ENCODE measurements around the gene ANXA8.
"Not testable (repeated sequence)": the region's sequence is repeated elsewhere in the genome, so short reads cannot be mapped to it uniquely, and the experiment has no call there.

The ANXA8 gene

GRCh38 chr10:47462577-47463358 is 21.1 kb downstream of the ANXA8 start:
- DNase-seq (ENCODE audit: low read depth): not testable (repeated sequence)

DNA sequence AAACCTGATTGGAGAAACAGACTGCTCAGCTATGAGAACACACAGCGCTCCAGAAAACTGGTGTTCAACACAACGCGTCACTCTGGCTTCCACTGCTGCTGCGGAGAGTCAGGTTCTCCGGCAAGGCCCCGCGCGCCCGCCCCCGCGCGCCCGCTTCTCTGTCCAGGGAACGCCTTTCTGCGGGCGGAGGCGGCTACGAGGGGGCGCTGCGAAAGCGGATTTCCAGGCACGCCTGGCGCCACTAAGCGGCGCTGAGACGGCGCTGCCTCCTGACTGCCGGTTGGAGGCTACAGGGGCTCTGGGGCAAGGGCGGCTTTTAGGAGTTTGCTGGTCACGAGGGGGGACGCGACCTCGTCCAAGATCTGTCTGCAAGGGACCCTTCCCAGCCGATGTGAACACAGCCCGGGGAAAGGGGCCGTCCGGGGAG is 22.6 kb downstream of the ANXA8 start:
- DNase-seq (ENCODE audit: low read depth): peak; percentile 55

DNA sequence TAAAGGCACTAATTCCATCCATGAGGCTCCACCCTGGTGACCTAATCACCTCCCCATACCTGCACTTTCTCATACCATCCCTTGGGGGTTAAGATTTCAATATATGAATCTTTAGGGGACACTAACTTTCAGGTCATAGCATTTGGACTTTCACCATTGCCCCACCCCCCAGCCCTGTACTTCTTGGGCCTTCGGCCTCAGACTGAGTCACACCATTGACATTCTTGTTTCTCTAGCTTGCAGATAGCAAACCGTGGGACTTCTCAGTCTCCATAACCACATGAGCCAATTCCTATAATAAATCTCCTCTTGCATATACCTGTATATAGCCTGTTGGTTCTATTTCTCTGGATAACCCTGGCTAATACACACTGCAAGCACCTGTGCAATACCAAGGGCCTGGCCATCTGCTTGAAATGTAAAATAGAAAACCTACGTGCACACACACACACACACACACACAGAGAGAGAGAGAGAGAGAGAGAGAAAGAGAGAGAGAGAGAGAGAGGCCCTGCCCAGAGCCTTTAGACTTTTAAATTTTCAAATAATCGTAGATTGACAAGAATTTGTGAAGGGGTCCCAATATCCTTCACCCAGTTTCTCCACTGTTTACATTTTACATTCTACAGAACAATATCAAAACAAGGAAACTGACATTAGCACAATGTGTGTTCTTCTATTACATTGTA is 25.3 kb downstream of the ANXA8 start:
- DNase-seq (ENCODE audit: low read depth): peak; percentile 75

GRCh38 chr10:47457826-47458225 is 26.1 kb downstream of the ANXA8 start:
- no peak for DNase-seq (ENCODE audit: low read depth)

DNA sequence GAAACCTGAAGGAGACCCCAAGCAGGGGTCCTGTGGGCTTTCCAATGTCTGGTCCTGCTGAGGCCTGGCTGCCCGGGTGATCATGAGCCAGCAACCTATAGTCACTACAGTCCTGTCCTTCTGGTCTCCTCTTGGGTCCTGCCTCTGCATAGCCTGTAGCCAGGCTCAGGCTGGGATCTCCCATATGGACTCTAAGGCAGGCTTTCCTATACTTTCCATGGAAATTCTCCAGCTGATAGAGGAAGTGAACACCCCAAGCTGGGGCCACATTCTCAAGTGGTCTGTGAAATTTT is 26.4 kb downstream of the ANXA8 start:
- no peak for DNase-seq (ENCODE audit: low read depth)

DNA sequence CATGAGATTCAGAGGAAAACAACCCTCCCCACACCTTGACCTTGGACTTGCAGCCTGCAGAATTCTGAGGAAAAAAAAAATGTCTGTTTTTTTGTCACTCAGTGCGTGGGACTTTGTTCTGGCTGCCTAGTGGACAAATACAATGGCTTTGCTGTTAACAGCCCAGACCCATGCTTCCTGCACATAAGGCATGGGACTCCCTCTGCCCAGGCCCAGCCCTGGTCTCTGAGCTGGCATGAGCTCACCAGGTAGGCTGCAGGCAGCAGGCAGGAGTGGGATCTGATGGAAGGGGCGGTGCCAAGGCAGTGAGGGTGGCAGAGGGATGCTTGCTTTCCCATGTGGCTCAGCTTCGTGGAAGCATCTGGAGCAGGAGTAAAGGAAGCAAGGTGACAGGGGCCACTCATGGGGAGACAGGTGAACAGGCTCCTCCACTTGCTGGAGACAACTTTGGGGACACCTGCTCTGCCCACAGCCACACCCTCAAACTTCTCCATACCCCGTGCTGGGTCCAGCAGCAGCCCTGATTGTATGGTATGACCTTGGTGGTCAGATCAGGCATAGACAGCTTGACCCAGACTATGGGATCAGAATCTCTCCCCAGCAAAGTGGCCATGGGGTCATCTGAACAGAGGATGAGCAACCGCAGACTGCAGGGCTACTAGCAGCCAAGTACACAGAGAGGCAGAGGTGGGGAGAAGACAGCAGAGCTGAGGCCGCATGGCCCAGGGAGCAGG is 27.0 kb downstream of the ANXA8 start:
- no peak for DNase-seq (ENCODE audit: low read depth)

- no peak for DNase-seq (ENCODE audit: low read depth)
Observed at GRCh38 chr10:47456079-47456785, 27.7 kb downstream of the ANXA8 start.

DNA sequence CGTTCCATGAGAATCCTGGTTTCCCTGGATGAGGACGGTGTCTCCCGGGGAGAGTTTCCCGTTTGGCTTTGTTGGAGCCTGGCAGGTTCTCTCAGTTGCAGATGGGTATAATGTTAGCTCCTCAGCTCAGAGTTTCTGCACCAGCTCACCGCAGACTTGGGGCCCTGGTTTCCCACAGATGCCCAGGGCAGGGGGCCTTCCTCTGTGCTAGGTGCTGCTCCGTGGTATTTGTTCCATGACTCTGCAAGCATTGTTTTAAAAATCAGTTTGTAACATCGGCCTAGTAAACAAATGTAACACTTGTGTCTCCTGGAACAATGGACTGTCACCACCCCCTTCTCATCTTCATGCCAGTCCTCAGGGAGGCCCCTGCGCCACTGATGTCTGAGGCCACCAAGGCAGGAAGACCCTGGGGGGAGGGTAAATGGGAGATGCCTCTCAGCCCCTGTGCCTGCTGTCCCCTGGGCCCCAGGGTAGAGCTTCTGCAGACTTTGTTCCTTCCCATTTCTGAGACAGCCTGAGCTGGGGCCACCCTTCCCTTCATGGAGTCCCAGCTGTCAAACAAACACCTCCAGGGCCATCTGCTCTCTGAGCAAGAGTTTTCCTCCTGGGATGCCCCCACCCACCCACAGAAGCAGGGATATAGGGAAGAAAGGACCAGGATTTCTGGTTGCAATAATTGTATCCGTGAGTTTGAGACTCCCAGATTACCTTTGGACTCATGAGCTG is 28.4 kb downstream of the ANXA8 start:
- not testable (repeated sequence) for DNase-seq (ENCODE audit: low read depth)

DNA sequence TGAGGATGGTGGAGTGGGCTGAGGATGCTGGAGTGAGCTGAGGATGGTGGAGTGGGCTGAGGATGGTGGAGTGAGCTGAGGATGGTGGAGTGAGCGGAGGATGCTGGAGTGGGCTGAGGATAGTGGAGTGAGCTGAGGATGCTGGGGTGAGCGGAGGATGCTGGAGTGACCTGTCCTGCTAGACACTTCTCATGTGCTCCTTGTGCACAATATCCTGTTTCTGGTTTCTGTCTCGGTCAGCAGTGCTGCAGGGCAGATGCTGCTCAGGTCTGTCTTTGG is 29.2 kb downstream of the ANXA8 start:
- no peak for DNase-seq (ENCODE audit: low read depth)

DNA sequence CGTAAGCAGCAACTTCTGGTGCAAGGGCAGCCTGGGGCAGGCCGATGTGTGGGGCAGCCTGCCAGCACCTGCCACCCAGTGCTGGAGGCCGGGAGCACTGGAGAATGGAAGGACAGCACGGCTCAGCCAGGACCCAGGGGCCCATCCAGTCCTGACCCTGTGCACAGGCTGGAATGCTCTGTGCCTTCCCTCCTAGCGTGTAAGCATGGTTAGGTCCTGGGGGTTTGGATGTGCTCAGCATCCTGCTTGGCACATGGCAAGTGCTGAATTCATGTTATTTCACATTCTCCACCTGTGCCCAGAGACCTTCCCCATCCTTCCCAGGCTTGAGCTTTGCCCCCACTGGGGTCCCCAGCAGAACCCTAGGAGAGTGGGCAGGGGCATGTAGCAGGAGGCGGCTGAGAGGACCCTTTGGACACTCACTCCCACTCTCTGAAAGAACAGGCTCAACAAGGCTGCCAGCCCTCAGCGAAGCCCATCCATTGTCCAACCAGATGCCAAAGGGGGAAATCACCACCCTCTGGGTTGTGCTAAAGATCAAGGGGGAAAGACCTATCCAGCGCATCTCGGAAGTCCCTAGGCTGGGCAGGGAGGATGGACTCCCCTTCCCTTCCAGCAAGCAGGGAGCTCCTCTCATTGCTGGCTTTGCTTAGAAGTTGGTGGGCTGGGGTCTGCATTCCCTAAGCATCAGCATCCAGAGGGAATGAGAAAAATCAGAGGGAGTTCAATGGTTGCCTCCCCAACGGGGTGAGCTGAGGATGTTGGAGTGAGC is 29.7 kb downstream of the ANXA8 start:
- DNase-seq (ENCODE audit: low read depth): no peak

DNA sequence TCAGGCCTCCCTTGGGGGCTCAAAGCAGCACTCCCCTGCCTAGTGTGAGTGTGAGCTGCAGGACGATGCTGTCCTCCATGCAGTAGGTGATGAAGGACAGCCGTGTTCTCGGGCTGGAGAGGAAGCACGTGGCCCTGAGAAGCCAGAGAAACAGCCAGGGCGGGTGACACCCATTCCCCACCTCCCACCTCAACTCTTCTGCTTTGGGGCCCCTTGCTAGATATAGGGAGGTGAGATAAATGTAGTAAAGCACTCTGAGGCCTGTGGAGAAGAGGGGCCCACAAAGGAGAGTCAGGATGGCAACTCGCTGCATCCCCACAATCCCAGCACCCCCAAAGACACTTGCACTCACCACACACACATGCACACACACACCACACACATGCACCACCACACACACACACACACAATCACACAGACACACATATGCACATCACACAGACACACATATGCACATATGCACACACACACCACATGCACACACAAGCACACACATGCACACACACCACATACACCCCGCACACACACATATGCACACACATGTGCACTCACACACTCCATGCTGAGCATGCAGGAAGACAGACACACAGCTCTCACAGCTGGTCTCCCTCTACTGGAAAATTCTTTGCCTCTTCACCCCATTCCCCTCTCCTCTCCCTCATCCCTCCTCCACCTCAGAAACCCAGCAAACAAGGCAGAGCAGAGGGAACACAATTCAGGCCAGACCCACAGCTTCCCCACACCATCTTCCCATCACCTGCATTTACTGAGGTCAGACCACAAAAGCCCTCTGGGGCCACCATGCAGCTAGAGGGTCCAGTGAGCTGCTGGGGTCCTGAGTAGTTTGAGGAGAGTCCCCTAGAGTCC is 30.5 kb downstream of the ANXA8 start:
- DNase-seq (ENCODE audit: low read depth): no peak

DNA sequence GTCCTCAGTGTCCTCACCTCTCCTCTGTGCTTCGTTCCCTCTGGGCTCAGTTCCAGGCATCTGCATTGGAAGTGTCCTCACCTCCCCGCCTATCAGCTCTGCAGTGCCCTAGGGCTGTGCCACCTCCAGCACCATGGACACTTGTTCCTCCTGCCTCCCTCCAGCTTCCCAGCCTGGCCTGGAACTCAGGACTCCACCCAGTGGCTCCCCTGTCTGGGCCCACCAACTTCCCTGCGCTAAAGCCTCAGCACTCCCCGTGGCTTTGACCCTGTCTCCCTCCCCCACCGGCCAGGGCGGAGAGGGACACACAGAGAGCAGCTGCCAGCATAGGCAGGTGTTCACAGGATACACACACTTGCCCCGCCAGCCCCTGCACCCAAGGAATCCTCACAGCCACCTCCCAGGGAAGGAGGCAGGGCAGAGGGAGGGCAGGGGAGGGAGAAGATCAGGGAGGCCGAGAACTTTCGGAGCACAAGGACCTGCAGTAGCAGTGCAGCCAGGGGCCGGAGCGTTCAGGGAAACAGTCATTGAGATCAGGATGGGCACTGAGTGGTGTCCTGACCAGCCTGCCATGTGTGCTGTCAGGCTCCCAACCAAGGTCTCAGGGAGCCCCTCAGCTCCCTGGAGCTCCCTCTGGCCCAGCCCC is 31.3 kb downstream of the ANXA8 start:
- no peak for DNase-seq (ENCODE audit: low read depth)

- no peak for DNase-seq (ENCODE audit: low read depth)
Observed at GRCh38 chr10:47451998-47452494, 31.9 kb downstream of the ANXA8 start.

DNA sequence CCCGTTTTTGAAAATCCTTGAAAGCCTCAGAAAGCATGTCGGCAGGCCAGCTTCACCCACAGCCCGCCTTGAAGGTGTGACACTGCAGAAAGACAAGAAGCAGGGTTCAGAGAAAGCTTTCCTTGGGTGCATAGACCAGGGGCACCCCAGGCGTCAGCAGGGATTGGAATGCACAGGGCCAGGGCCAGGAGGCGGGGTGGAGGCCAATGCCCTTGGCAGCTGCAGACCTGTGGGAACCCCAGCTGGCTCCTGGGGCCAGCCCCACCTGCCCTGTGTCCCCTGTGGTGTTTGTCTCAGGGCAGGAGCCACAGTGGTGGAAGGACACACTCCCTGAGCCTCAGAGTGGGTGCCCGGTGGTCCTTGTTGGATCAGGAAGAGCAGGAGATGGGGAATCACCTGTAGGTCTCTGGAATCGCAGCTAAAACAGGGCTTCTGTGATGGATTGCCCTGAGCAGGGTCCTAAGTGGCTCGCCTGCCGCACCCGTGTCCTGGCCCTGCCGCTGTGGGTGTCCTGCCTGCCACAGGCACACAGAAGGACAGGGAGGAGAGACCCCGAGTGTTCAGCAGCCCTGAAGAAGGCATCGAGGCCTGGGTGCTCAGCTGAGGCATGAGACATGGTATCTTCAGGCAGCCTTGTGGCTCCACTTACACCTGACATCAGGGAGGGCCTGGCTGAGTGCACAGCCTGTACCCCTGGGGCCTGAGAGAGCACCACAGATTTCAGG is 32.5 kb downstream of the ANXA8 start:
- DNase-seq (ENCODE audit: low read depth): no peak

GRCh38 chr10:47450442-47450841 is 33.5 kb downstream of the ANXA8 start:
- no peak for DNase-seq (ENCODE audit: low read depth)

DNA sequence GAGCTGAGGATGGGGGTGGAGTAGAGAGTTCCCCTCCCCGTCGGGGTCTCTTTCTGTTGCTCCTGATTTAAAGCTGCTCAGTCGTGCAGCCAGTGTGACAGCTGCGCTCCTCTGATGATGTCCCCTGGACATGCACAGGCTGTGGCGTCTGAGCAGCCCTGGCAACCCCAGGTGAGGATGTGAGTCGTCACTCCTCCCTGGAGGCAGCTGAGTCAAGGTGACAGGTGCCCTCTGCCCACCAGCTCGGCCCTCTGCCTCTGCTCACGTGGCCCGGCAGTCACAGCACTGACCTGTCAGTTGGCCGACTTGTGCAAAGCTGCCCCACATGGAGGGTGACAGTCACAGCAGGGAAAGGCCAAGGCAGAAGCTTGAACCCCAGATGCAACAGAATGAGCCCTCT is 33.9 kb downstream of the ANXA8 start:
- no peak for DNase-seq (ENCODE audit: low read depth)

DNA sequence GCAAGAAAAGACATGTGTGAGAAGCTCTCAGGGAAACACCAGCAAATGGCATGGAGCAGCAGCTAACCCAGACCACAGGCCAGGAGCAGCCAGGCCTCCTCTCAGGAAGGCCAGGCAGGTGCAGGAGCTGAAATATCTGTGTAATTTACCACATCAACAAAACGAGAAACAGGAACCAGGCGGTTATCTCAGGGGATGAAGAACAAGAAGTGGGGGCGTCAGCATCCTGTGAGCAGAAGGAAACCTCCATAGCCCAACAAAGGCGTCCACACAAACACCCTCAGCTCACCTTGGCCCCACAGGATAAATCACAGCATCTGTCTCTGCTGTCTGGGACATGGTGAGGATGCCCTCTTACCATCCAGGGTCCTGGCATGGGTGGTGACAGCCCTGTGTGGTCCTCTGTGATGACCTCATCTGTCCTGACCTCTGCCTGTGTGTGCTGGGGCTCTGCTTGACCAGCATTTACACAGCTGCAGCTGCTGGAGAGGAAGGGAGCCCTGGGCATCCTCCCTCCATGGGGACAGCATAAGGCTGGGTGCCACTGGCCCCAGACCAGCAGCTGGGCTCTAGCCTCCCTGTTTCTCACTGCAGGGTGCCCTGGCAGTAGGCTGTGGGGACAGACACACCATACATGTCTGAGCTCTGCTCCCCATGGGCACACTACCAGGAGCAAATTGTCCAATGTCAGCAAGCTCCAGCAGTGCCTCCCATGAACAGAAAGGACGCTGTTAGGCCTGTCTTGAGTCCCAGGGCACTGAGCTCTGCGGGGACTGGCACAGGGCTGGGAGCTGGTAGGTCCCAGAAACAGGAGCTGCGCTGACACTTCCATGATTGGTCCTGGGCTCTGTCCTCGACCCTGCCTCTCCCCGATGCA is 34.6 kb downstream of the ANXA8 start:
- no peak for DNase-seq (ENCODE audit: low read depth)

DNA sequence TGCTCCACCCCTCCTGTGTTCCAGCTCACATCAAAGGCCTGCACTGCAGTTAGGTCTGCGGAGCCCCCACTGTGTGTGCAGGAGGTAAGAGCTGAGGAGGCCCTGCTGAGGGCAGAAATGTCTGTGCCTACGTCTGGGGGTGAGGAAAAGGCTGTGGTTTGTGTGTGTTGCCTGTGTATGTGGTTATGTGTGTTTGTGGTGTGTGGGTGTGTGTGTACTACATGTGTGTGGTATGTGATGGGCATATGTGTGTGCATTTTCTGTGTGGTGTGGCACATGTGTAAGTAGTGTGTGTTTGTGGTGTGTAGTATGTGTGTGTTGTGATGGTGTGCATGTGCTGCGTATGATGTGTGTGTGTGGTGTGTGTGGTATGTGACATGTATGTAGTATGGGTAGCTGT is 36.2 kb downstream of the ANXA8 start:
- no peak for DNase-seq (ENCODE audit: low read depth)
